ENCODE results near the gene DIP2B. TPM values are rescaled to one million over a fixed set of nuclear protein-coding genes. Genes with fewer than 3 reads are reported as not detected.

DIP2B gene
- total RNA-seq, 1 donor from 2014 or later, result 37.1 TPM

GRCh38 chr12:50786498-50787231 is 281.9 kb downstream of the DIP2B start:
- H3K4me2 ChIP-seq, result no peak overlapping the region
- H3K9ac ChIP-seq, result no peak overlapping the region
- no peaks in the 10 kb centered on the region for H3K27me3 ChIP-seq
- peaks cover 3% of the 10 kb centered on the region for H3K79me2 ChIP-seq (ENCODE audit: low read depth)
- H3K36me3 Mint-ChIP-seq, result peaks cover 38% of the 10 kb centered on the region
- no peaks in the 10 kb centered on the region for H3K27me3 Mint-ChIP-seq (ENCODE audit: insufficient read depth, low read depth)
- H3K4me1 ChIP-seq, result no peaks in the 10 kb centered on the region
- H3F3A ChIP-seq (ENCODE audit: low read depth), result no peaks in the 10 kb centered on the region
- H3K4me1 Mint-ChIP-seq, result no peaks in the 10 kb centered on the region
- no peaks in the 10 kb centered on the region for H3K9me3 ChIP-seq (ENCODE audit: low read depth)
- no peak overlapping the region for H3K27ac Mint-ChIP-seq
- no peaks in the 10 kb centered on the region for H3K36me3 ChIP-seq
- no peaks in the 10 kb centered on the region for H4K20me1 ChIP-seq (ENCODE audit: low read depth)
- no peak overlapping the region for H3K4me3 Mint-ChIP-seq
- peaks cover 12% of the 10 kb centered on the region for H3K9me3 Mint-ChIP-seq
- no peak overlapping the region for H2AFZ ChIP-seq (replicated peaks)
- TF ChIP-seq EZH2 (IDR thresholded peaks at IDR 0.05) (no peak), EZH2phosphoT487 (IDR thresholded peaks at IDR 0.05) (no peak)
- TF ChIP-seq, protein P1, sequence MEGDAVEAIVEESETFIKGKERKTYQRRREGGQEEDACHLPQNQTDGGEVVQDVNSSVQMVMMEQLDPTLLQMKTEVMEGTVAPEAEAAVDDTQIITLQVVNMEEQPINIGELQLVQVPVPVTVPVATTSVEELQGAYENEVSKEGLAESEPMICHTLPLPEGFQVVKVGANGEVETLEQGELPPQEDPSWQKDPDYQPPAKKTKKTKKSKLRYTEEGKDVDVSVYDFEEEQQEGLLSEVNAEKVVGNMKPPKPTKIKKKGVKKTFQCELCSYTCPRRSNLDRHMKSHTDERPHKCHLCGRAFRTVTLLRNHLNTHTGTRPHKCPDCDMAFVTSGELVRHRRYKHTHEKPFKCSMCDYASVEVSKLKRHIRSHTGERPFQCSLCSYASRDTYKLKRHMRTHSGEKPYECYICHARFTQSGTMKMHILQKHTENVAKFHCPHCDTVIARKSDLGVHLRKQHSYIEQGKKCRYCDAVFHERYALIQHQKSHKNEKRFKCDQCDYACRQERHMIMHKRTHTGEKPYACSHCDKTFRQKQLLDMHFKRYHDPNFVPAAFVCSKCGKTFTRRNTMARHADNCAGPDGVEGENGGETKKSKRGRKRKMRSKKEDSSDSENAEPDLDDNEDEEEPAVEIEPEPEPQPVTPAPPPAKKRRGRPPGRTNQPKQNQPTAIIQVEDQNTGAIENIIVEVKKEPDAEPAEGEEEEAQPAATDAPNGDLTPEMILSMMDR (IDR thresholded peaks at IDR 0.05), result no peak
- no peak overlapping the region for H3K27ac ChIP-seq
- H3K4me3 ChIP-seq, result no peak overlapping the region
- no peak for DNase-seq (ENCODE audit: low spot score)

GRCh38 chr12:50787618-50788017 is 282.8 kb downstream of the DIP2B start:
- Histone ChIP-seq H3K9ac (no peak overlapping the region), H3K27ac (no peak overlapping the region), H3F3A (ENCODE audit: low read depth) (no peaks in the 10 kb centered on the region), H3K9me3 (ENCODE audit: low read depth) (no peaks in the 10 kb centered on the region), H3K36me3 (no peaks in the 10 kb centered on the region), H3K79me2 (ENCODE audit: low read depth) (peaks cover 3% of the 10 kb centered on the region), H3K27me3 (no peaks in the 10 kb centered on the region), H3K4me2 (no peak overlapping the region), H3K4me3 (no peak overlapping the region), H3K4me1 (no peaks in the 10 kb centered on the region), H2AFZ (replicated peaks) (no peak overlapping the region), H4K20me1 (ENCODE audit: low read depth) (no peaks in the 10 kb centered on the region)
- H3K27ac Mint-ChIP-seq, result no peak overlapping the region
- TF ChIP-seq, protein P1 (IDR thresholded peaks at IDR 0.05), result no peak
- TF ChIP-seq EZH2phosphoT487 (IDR thresholded peaks at IDR 0.05) (no peak), EZH2 (IDR thresholded peaks at IDR 0.05) (no peak)
- no peak for DNase-seq (ENCODE audit: low spot score)
- H3K27me3 Mint-ChIP-seq (ENCODE audit: insufficient read depth, low read depth), result no peaks in the 10 kb centered on the region
- peaks cover 36% of the 10 kb centered on the region for H3K36me3 Mint-ChIP-seq
- peaks cover 12% of the 10 kb centered on the region for H3K9me3 Mint-ChIP-seq
- no peak overlapping the region for H3K4me3 Mint-ChIP-seq
- no peaks in the 10 kb centered on the region for H3K4me1 Mint-ChIP-seq

DNA sequence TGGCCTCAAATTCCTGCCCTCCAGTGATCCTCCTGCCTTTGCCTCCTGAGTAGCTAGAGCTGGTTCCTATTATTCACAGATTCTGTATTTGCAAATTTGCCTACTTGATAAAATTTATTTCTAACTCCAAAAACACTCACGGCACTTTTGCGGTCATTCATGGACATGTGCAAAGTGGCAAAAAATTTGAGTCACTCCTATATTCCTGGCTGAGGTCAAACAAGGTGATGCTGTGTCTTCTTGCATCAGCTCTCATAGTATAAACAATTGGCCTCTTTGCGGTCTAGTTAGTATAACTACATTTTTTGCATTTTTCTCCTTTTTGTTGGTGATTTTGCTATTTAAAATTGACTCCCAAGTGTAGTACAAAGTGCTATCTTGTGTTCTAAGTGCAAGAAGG is 283.8 kb downstream of the DIP2B start:
- Histone ChIP-seq H3K27ac (no peak overlapping the region), H3K4me3 (no peak overlapping the region), H4K20me1 (ENCODE audit: low read depth) (no peaks in the 10 kb centered on the region), H3K9me3 (ENCODE audit: low read depth) (no peaks in the 10 kb centered on the region), H3K27me3 (no peaks in the 10 kb centered on the region), H3K36me3 (no peaks in the 10 kb centered on the region), H2AFZ (replicated peaks) (no peak overlapping the region), H3K4me1 (no peaks in the 10 kb centered on the region), H3K4me2 (no peak overlapping the region), H3K9ac (no peak overlapping the region), H3F3A (ENCODE audit: low read depth) (no peaks in the 10 kb centered on the region), H3K79me2 (ENCODE audit: low read depth) (peaks cover 3% of the 10 kb centered on the region)
- DNase-seq (ENCODE audit: low spot score), result no peak
- Mint-ChIP-seq H3K4me3 (no peak overlapping the region), H3K27ac (no peak overlapping the region), H3K27me3 (ENCODE audit: insufficient read depth, low read depth) (no peaks in the 10 kb centered on the region), H3K36me3 (peaks cover 36% of the 10 kb centered on the region), H3K9me3 (peaks cover 12% of the 10 kb centered on the region), H3K4me1 (no peaks in the 10 kb centered on the region)
- TF ChIP-seq, protein P1 (IDR thresholded peaks at IDR 0.05), result no peak
- TF ChIP-seq EZH2phosphoT487 (IDR thresholded peaks at IDR 0.05) (no peak), EZH2 (IDR thresholded peaks at IDR 0.05) (no peak)

Measured in neural progenitor cell (in vitro differentiated cells).